HCT116 (cell line): ENCODE results near the gene CYP1A2. TPM values are rescaled to one million over a fixed set of nuclear protein-coding genes. Genes with fewer than 3 reads are reported as not detected.

Experiments used
- ATAC-seq: fragments of 200-7000 bp; cut with Tn5 transposase; 2 replicates; pipeline ENCODE4 v1.9.1; 2020; ENCODE audit warnings: mild to moderate bottlenecking, moderate library complexity
- BruUV-seq: library from RNA; stranded (reverse); fragments of 400-500 nt; replicated peaks from 2 replicates; lab custom pipeline; 2021; lab: Mats Ljungman, UMichigan
- CTCF ChIA-PET: fragments of 300-600 bp; sonication (Branson Sonifier 250); formaldehyde crosslinking; loops from one replicate; lab custom pipeline; 2021; ENCODE audit warnings: antibody characterized with exemption; lab: Charles Lee
- POLR2A ChIA-PET: fragments of 300-600, 350-600 bp; sonication (Branson Sonifier 250); formaldehyde crosslinking; loops from one replicate; lab custom pipeline; 2021; ENCODE audit warnings: antibody characterized with exemption; lab: Charles Lee
- RAD21 ChIA-PET, 2 experiments: fragments of 300-600 bp; sonication (Branson Sonifier 250); formaldehyde crosslinking; loops; one replicate each; lab custom pipeline; 2023; ENCODE audit warnings: low total read pairs in 2 of 2; ENCODE audit not compliant: uncharacterized antibody in 2 of 2, unreplicated experiment in 2 of 2, low non-redundant PET in 1 of 2; lab: Charles Lee
- DNase-seq: peaks from one replicate; pipeline ENCODE4 v3.0.0-alpha.2; 2010; ENCODE audit warnings: low read depth, low spot score
- H2AFZ ChIP-seq: fragments of 200-600 bp; shearing (Covaris generic), sonication (generic); 2 replicates; pipeline ENCODE4 v1.6.1; 2017; ENCODE audit warnings: low read depth, mixed run types, mixed read lengths, antibody characterized with exemption, low read length; ENCODE audit not compliant: poor library complexity, severe bottlenecking
- H3K27ac ChIP-seq: 2 replicates; pipeline ENCODE4 v1.5.1; 2012; ENCODE audit warnings: low read depth, low read length
- H3K27me3 ChIP-seq: fragments of 200-600 bp; sonication (generic); 2 replicates; pipeline ENCODE4 v1.6.1; 2016; ENCODE audit warnings: mixed run types, low read length, mixed read lengths; ENCODE audit not compliant: insufficient read depth
- H3K36me3 ChIP-seq, 2 experiments: fragments of 200-500 bp in 1 of 2; fragments of 200-600 bp in 1 of 2; sonication (Bioruptor generic) in 1 of 2; sonication (generic) in 1 of 2; 2 replicates each; pipeline versions ENCODE4 v1.5.1 to v1.6.1; 2014 to 2016; ENCODE audit warnings: low read length in 2 of 2, inconsistent platforms in 1 of 2, mixed read lengths in 1 of 2, mixed run types in 1 of 2; ENCODE audit not compliant: insufficient read depth in 2 of 2, control insufficient read depth in 1 of 2
- H3K4me1 ChIP-seq, 2 experiments: fragments of 200-600 bp in 1 of 2; sonication (generic) in 1 of 2; 2 replicates each; pipeline versions ENCODE4 v1.5.1 to v1.6.1; 2012 to 2017; ENCODE audit warnings: low read length in 2 of 2, inconsistent platforms in 1 of 2, mild to moderate bottlenecking in 1 of 2, mixed read lengths in 1 of 2, mixed run types in 1 of 2, moderate library complexity in 1 of 2; ENCODE audit not compliant: insufficient read depth in 2 of 2, control insufficient read depth in 1 of 2
- H3K4me2 ChIP-seq: fragments of 200-600 bp; sonication (generic); 2 replicates; pipeline ENCODE4 v1.6.1; 2017; ENCODE audit warnings: mixed run types, low read length, mixed read lengths
- H3K4me3 ChIP-seq, 2 experiments: fragments of 200-600 bp in 1 of 2; sonication (generic) in 1 of 2; replicated peaks in 1 of 2; 2 replicates each; pipeline ENCODE4 v1.5.1; 2011 to 2016; ENCODE audit warnings: low read length in 2 of 2, control low read depth in 1 of 2, low read depth in 1 of 2, mild to moderate bottlenecking in 1 of 2, mixed read lengths in 1 of 2, mixed run types in 1 of 2
- H3K79me2 ChIP-seq: fragments of 200-600 bp; sonication (generic); 2 replicates; pipeline ENCODE4 v1.6.1; 2017; ENCODE audit warnings: mild to moderate bottlenecking, mixed run types, low read length, moderate library complexity, mixed read lengths; ENCODE audit not compliant: insufficient read depth
- H3K9ac ChIP-seq: fragments of 200-600 bp; sonication (generic); 2 replicates; pipeline ENCODE4 v1.6.1; 2016; ENCODE audit warnings: low read length, mixed read lengths
- H3K9me2 ChIP-seq: fragments of 200-600 bp; sonication (generic), shearing (Covaris generic); 2 replicates; pipeline ENCODE4 v1.6.1; 2017; ENCODE audit warnings: mixed run types, mild to moderate bottlenecking, moderate library complexity; ENCODE audit not compliant: insufficient read depth
- H3K9me3 ChIP-seq, 2 experiments: fragments of 200-500 bp in 1 of 2; fragments of 200-600 bp in 1 of 2; sonication (Bioruptor generic) in 1 of 2; sonication (generic) in 1 of 2; 2 replicates each; pipeline ENCODE4 v1.6.1; 2014 to 2017; ENCODE audit warnings: low read length in 2 of 2, mixed read lengths in 2 of 2, inconsistent platforms in 1 of 2, low read depth in 1 of 2, mild to moderate bottlenecking in 1 of 2, mixed run types in 1 of 2, moderate library complexity in 1 of 2; ENCODE audit not compliant: control insufficient read depth in 1 of 2, insufficient read depth in 1 of 2
- H4K20me1 ChIP-seq: fragments of 200-600 bp; sonication (generic), shearing (Covaris generic); 2 replicates; pipeline ENCODE4 v1.6.1; 2017; ENCODE audit warnings: mixed run types, mild to moderate bottlenecking, moderate library complexity; ENCODE audit not compliant: insufficient read depth
- CEBPB ChIP-seq: IDR thresholded peaks from 2 replicates; pipeline ENCODE4 v1.6.1; 2012; ENCODE audit warnings: low read depth
- EGR1 ChIP-seq: IDR thresholded peaks from 2 replicates; pipeline ENCODE4 v1.6.1; 2012; ENCODE audit warnings: low read depth
- ELF1 ChIP-seq: IDR thresholded peaks from 2 replicates; pipeline ENCODE4 v1.6.1; 2012; ENCODE audit warnings: low read depth, borderline replicate concordance
- EZH2 ChIP-seq: fragments of 200-600 bp; sonication (generic); IDR thresholded peaks from 2 replicates; pipeline ENCODE4 v1.6.1; 2017; ENCODE audit warnings: antibody characterized with exemption, mixed run types
- EZH2phosphoT487 ChIP-seq: fragments of 200-600 bp; IDR thresholded peaks from 2 replicates; pipeline ENCODE4 v1.6.1; 2018; ENCODE audit warnings: antibody characterized with exemption, borderline replicate concordance
- JUND ChIP-seq: IDR thresholded peaks from 2 replicates; pipeline ENCODE4 v1.6.1; 2012
- POLR2AphosphoS5 ChIP-seq: IDR thresholded peaks from 2 replicates; pipeline ENCODE4 v1.6.1; 2011; ENCODE audit warnings: mild to moderate bottlenecking, low read depth, low read length, moderate library complexity
- SIN3A ChIP-seq: IDR thresholded peaks from 2 replicates; pipeline ENCODE4 v1.6.1; 2012; ENCODE audit warnings: low read depth
- SRF ChIP-seq: IDR thresholded peaks from 2 replicates; pipeline ENCODE4 v1.6.1; 2012; ENCODE audit warnings: low read depth
- ZFX ChIP-seq: fragments of 450-650 bp; IDR thresholded peaks from 2 replicates; pipeline ENCODE4 v1.6.1; 2017
- intact Hi-C: fragments of 100-400 bp; cut with micrococcal nuclease; formaldehyde crosslinking; loops from 2 replicates; pipeline ENCODE4 v1.10.0; 2022
- total RNA-seq: library from RNA; stranded (reverse); gene quantifications from one replicate; pipeline ENCODE4 v1.2.1, GENCODE V29; 2021; ENCODE audit not compliant: unreplicated experiment
- TF ChIP-seq, protein P1 (sequence below), 3 experiments: fragments of 200-600 bp in 1 of 3; sonication (generic) in 1 of 3; IDR thresholded peaks in 2 of 3; conservative IDR thresholded peaks in 1 of 3; 2 replicates each; pipeline ENCODE4 v1.5.1; 2012 to 2017; ENCODE audit warnings: low read depth in 2 of 3, low read length in 2 of 3, antibody characterized with exemption in 1 of 3, borderline replicate concordance in 1 of 3, control low read depth in 1 of 3, mild to moderate bottlenecking in 1 of 3, mixed read lengths in 1 of 3, mixed run types in 1 of 3, moderate library complexity in 1 of 3; ENCODE audit not compliant: insufficient read depth in 1 of 3

The CYP1A2 gene
- total RNA-seq, 1 experiment from 2014 or later, result not detected

DNA sequence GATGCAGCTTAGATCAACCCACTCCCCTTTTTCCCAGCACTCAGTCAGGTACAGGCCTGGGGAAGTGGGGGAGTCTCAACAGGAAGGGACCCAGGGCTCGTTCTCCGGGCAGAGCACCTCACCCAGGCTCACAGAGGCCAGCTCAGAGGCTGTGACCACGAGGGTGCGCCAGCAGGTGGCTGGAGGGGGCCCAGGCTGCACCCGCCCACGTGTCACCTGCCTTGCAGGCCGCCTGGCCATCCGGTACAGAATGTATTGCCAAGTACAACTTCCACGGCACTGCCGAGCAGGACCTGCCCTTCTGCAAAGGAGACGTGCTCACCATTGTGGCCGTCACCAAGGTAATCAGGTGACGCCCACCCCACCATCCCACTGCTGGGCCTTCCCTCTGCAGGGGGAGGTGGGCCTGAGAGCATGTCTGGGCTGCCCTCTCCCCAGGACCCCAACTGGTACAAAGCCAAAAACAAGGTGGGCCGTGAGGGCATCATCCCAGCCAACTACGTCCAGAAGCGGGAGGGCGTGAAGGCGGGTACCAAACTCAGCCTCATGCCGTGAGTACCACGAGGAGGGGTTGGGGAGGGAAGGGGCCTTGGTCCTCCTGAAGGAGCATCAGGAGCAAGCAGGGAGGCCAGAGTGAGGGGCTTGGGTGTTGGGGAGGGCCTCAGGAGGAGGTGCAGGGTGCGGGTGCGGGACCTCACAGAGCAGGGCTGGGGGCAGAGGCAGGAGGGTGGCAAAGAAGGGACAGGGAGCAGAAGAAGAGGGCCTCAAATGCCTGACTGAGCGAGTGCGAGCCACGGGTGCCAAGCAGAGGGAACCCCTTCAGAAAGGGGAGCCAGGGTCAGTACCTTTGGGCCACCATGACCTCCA lies 50.0 kb downstream of the CYP1A2 start:
- no peak for ATAC-seq
- TF ChIP-seq EGR1 (no peak), EZH2phosphoT487 (no peak), JUND (no peak), ZFX (no peak), ELF1 (no peak), SIN3A (no peak), CEBPB (no peak), SRF (no peak), POLR2AphosphoS5 (no peak), EZH2 (no peak)
- TF ChIP-seq, protein P1, sequence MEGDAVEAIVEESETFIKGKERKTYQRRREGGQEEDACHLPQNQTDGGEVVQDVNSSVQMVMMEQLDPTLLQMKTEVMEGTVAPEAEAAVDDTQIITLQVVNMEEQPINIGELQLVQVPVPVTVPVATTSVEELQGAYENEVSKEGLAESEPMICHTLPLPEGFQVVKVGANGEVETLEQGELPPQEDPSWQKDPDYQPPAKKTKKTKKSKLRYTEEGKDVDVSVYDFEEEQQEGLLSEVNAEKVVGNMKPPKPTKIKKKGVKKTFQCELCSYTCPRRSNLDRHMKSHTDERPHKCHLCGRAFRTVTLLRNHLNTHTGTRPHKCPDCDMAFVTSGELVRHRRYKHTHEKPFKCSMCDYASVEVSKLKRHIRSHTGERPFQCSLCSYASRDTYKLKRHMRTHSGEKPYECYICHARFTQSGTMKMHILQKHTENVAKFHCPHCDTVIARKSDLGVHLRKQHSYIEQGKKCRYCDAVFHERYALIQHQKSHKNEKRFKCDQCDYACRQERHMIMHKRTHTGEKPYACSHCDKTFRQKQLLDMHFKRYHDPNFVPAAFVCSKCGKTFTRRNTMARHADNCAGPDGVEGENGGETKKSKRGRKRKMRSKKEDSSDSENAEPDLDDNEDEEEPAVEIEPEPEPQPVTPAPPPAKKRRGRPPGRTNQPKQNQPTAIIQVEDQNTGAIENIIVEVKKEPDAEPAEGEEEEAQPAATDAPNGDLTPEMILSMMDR (IDR thresholded peaks at IDR 0.05 in 2 of 3, conservative IDR thresholded peaks at IDR 0.05 in 1 of 3; ENCODE audit: borderline replicate concordance in 1 of 3, insufficient read depth in 1 of 3, low read depth in 2 of 3, low read length in 2 of 3), result no peak
- TF ChIP-seq, all 23 proteins: peak for 0
- BruUV-seq, result no TSS peak
- Histone ChIP-seq H3K9ac (no peak overlapping the region), H3K9me3 (no peaks in the 10 kb centered on the region), H3K4me3 (no peak overlapping the region), H3K27ac (no peak overlapping the region), H3K4me2 (no peak overlapping the region), H3K9me2 (no peaks in the 10 kb centered on the region), H2AFZ (no peak overlapping the region), H4K20me1 (no peaks in the 10 kb centered on the region), H3K4me1 (peaks cover 3 to 13% of the 10 kb centered on the region in 2 experiments; a peak in 3 of 4 replicates), H3K27me3 (no peaks in the 10 kb centered on the region), H3K36me3 (peaks cover 11 to 25% of the 10 kb centered on the region in 2 experiments), H3K79me2 (peaks cover 2% of the 10 kb centered on the region; the same call in 1 of the 2 replicates)
- ChIA-PET RAD21 (no interaction called here), POLR2A (interaction anchor here (1.1 kb wide), 1 partner anchor 16 kb away, joined by 3 read pairs; the partner anchor contains the start of gene CSK), CTCF (interaction anchor here (1.0 to 1.5 kb wide), 2 partner anchors 9 to 28 kb away, joined by 3 to 5 read pairs; no protein-coding TSS in a partner anchor)
- no peak for DNase-seq
- intact Hi-C loops, result no loop called here
